K562 (cell line): ENCODE data around the gene KMO. TPM values are rescaled to one million over a fixed set of nuclear protein-coding genes. Genes with fewer than 3 reads are reported as not detected.

ENCODE experiments used
- ATAC-seq: fragments of 200-7000 bp; cut with Tn5 transposase; 3 replicates; pipeline ENCODE4 v1.9.1; 2020; ENCODE audit warnings: moderate library complexity
- BruUV-seq: library from RNA; stranded (reverse); fragments of 400-500 nt; replicated peaks from 2 replicates; lab custom pipeline; 2021; lab: Mats Ljungman, UMichigan
- CTCF ChIA-PET: fragments of 300-600 bp; formaldehyde crosslinking; extraction: SDS; loops from one replicate; lab custom pipeline; 2021; ENCODE audit warnings: low intra/inter-chr PET ratio; lab: Yijun Ruan, JAX
- POLR2A ChIA-PET: fragments of 300-600, 350-650 bp; sonication (Branson Sonifier 250); formaldehyde crosslinking; extraction: SDS; loops from one replicate; lab custom pipeline; 2021; ENCODE audit warnings: antibody characterized with exemption, inconsistent platforms; lab: Yijun Ruan, JAX
- DNase-seq, 4 experiments: peaks; one replicate each; pipeline versions ENCODE4 v3.0.0 to v3.0.0-alpha.2; 2011 to 2018; ENCODE audit warnings: low spot score in 3 of 4, mixed read lengths in 3 of 4; ENCODE audit errors: extremely low read depth in 1 of 4
- FAIRE-seq: peaks from 2 replicates; lab custom pipeline; 2011; peaks lifted over from hg19 to GRCh38; lab: Jason Lieb, UNC
- H2AFZ ChIP-seq: 2 replicates; pipeline ENCODE4 v1.6.0; 2011; ENCODE audit warnings: low read depth, low read length, control low read depth, inconsistent platforms
- H3K27ac ChIP-seq: fragments of 200-600 bp; 3 replicates; pipeline ENCODE4 v1.8.0; 2011; ENCODE audit warnings: low read depth, mild to moderate bottlenecking, control low read depth, inconsistent platforms, low read length, moderate library complexity, mixed read lengths; ENCODE audit errors: extremely low read depth
- H3K27me3 ChIP-seq, 2 experiments: fragments of 300-600 bp in 1 of 2; 2 replicates in 1 of 2; 3 replicates in 1 of 2; pipeline versions ENCODE4 v1.6.0 to v1.8.0; 2011; ENCODE audit warnings: inconsistent platforms in 2 of 2, low read length in 2 of 2, mild to moderate bottlenecking in 1 of 2, mixed read lengths in 1 of 2, moderate library complexity in 1 of 2; ENCODE audit not compliant: control insufficient read depth in 2 of 2, insufficient read depth in 2 of 2
- H3K36me3 ChIP-seq: fragments of 300-600 bp; 3 replicates; pipeline ENCODE4 v1.8.0; 2011; ENCODE audit warnings: mild to moderate bottlenecking, low read length, inconsistent platforms; ENCODE audit not compliant: control insufficient read depth, insufficient read depth
- H3K4me1 ChIP-seq, 2 experiments: fragments of 200-600 bp in 1 of 2; replicated peaks in 1 of 2; 2 replicates in 1 of 2; 3 replicates in 1 of 2; pipeline versions ENCODE4 v1.5.1 to v1.8.0; 2011; ENCODE audit warnings: inconsistent platforms in 2 of 2, low read length in 2 of 2, mild to moderate bottlenecking in 1 of 2, mixed read lengths in 1 of 2, moderate library complexity in 1 of 2; ENCODE audit not compliant: control insufficient read depth in 2 of 2, insufficient read depth in 2 of 2
- H3K4me2 ChIP-seq: 2 replicates; pipeline ENCODE4 v1.6.1; 2011; ENCODE audit warnings: low read length, control low read depth, inconsistent platforms, mixed read lengths; ENCODE audit not compliant: insufficient read depth
- H3K4me3 ChIP-seq: fragments of 200-600 bp; sonication (generic), shearing (Covaris generic); 2 replicates; pipeline ENCODE4 v1.5.1; 2016; ENCODE audit warnings: control low read depth, inconsistent platforms
- H3K79me2 ChIP-seq: fragments of 200-600 bp; 3 replicates; pipeline ENCODE4 v1.8.0; 2011; ENCODE audit warnings: low read length, inconsistent platforms; ENCODE audit not compliant: control insufficient read depth, insufficient read depth
- H3K9ac ChIP-seq, 2 experiments: 2 replicates each; pipeline versions ENCODE4 v1.6.0 to v1.6.1; 2011; ENCODE audit warnings: low read depth in 2 of 2, low read length in 2 of 2, control low read depth in 1 of 2, inconsistent platforms in 1 of 2, mild to moderate bottlenecking in 1 of 2, mixed read lengths in 1 of 2; ENCODE audit not compliant: insufficient read depth in 1 of 2
- H3K9me1 ChIP-seq: one replicate; pipeline ENCODE4 v1.6.0; 2011; ENCODE audit warnings: inconsistent platforms, mild to moderate bottlenecking, low read length, moderate library complexity; ENCODE audit not compliant: control insufficient read depth, insufficient read depth
- H3K9me3 ChIP-seq: replicated peaks from 2 replicates; pipeline ENCODE4 v1.5.1; 2011; ENCODE audit warnings: low read depth, low read length, inconsistent platforms; ENCODE audit not compliant: control insufficient read depth, insufficient read depth
- H4K20me1 ChIP-seq: replicated peaks from 2 replicates; pipeline ENCODE4 v1.6.1; 2011; ENCODE audit warnings: low read length, inconsistent platforms, mixed read lengths; ENCODE audit not compliant: control insufficient read depth, insufficient read depth
- ESRRB ChIP-seq: fragments of 250-450 bp; sonication (Bioruptor Pico); IDR thresholded peaks from 2 replicates; pipeline ENCODE4 v1.5.0; 2020; ENCODE audit warnings: mild to moderate bottlenecking, moderate library complexity, borderline replicate concordance
- HNRNPUL1 ChIP-seq: fragments of 200-400 bp; formaldehyde crosslinking; IDR thresholded peaks from 2 replicates; pipeline ENCODE4 v1.6.1; 2017; ENCODE audit warnings: low read length
- RBM39 ChIP-seq: fragments of 200-400 bp; formaldehyde crosslinking; optimal IDR thresholded peaks from 2 replicates; pipeline ENCODE3; 2018; ENCODE audit warnings: low read depth, low read length
- ZNF449 ChIP-seq: fragments of 250-450 bp; sonication (Bioruptor Pico); IDR thresholded peaks from 2 replicates; pipeline ENCODE4 v1.8.0; 2022; ENCODE audit warnings: moderate library complexity, mild to moderate bottlenecking, inconsistent platforms
- WGBS: fragments of 100-300 bp; shearing (Covaris generic); methylation state at CpG from one replicate; pipeline ENCODE4 v1.1.6; 2016; ENCODE audit warnings: low coverage, mixed read lengths; ENCODE audit not compliant: insufficient coverage; ENCODE audit errors: missing lambda C conversion rate; 5-methylcytosine and 5-hydroxymethylcytosine counted together
- in situ Hi-C: fragments of 300-500 bp; cut with MboI; formaldehyde crosslinking; loops from 4 replicates; pipeline ENCODE4 v1.15.0; 2018; ENCODE audit warnings: inconsistent platforms, mixed read lengths
- intact Hi-C: fragments of 100-400 bp; cut with micrococcal nuclease; formaldehyde crosslinking; loops from 2 replicates; pipeline ENCODE4 v1.14.2; 2022
- polyA plus RNA-seq, 8 experiments: library from polyadenylated mRNA; depleted of rRNA in 4 of 8; stranded (reverse) in 5 of 8; unstranded in 3 of 8; fragments of >200 nt; fragmentation: Nextera tagmentation in 2 of 8; fragmentation: Illumina TruSeq in 1 of 8; extraction: Ambion mirVana in 2 of 8; extraction: Trizol in 1 of 8; gene quantifications; 2 replicates each; pipeline versions ENCODE4 v1.2.1 to v1.2.3, GENCODE V29; 2011 to 2014; ENCODE audit warnings: inconsistent platforms in 1 of 8, missing spikeins in 1 of 8
- total RNA-seq, 7 experiments: library from RNA; depleted of rRNA in 6 of 7; stranded (reverse); fragments of >200 nt in 6 of 7; fragmentation: Illumina TruSeq in 2 of 7; extraction: Trizol in 2 of 7; gene quantifications; 2 replicates each; pipeline versions ENCODE4 v1.2.1 to v1.2.3, GENCODE V29; 2011 to 2021; ENCODE audit warnings: low replicate concordance in 1 of 7
- TF ChIP-seq, protein P1 (sequence below): fragments of 200-800 bp; sonication (Bioruptor generic); IDR thresholded peaks from 2 replicates; pipeline ENCODE4 v1.6.1; 2016; ENCODE audit warnings: missing genetic modification characterization, missing compliant biosample characterization

KMO gene
- total and polyA plus RNA-seq, 9 of the 15 experiments (the other 6 are each of a cell fraction or from before 2014, with no cell fraction given): 0.01 to 0.11 (median 0.01) TPM; not detected in 6

DNA sequence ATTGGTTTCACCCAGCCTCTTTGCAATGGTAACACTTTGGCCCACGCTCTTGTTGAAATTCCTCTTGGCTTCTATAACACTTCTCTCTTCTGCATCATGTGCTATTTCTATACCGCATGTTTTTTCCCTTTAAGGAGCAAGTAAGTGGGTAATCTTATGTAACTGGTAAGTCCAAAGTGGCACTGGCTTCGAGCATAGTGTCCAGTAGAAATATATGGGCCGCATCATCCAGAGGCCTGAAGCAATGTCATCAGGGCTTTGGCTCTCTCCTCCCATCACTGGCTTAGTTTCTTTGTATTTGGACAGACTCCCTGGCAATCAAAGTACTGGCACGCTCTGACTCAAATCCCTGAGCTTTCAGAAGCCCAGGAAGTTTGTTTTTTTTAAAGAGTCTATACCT lies 90.5 kb downstream of the KMO start:
- in situ Hi-C loops: loop anchor here (25.0 kb wide), 1 partner anchor 365 kb away; the partner anchor contains the start of gene MAP1LC3C

More for the DNA sequence above, 90.5 kb downstream of the KMO start:
- DNase-seq (no peak), ATAC-seq (no peak), FAIRE-seq (no peak)
- intact Hi-C loops: no loop called here
- POLR2A ChIA-PET: interaction anchor here (0.7 to 1.6 kb wide), 6 partner anchors 9 to 236 kb away, joined by 3 to 6 read pairs (median 4); no protein-coding TSS in a partner anchor
- Histone ChIP-seq H3K4me2 (no peak overlapping the region), H2AFZ (no peak overlapping the region), H3K36me3 (peaks cover 6% of the 10 kb centered on the region; the same call in 2 of the 3 replicates), H3K27me3 (no peaks in the 10 kb centered on the region), H3K9me1 (no peaks in the 10 kb centered on the region), H3K27ac (no peak overlapping the region), H4K20me1 (no peaks in the 10 kb centered on the region), H3K79me2 (no peaks in the 10 kb centered on the region), H3K9ac (no peak overlapping the region), H3K9me3 (no peaks in the 10 kb centered on the region), H3K4me3 (no peak overlapping the region), H3K4me1 (peaks cover 0 to 4% of the 10 kb centered on the region in 2 experiments; a peak in 1 of 5 replicates)
- 93% methylated on average over 5 of the region's 5 CpGs for WGBS
- BruUV-seq: no TSS peak
- CTCF ChIA-PET: interaction anchor here (0.8 kb wide), 1 partner anchor 92 kb away, joined by 3 read pairs; no protein-coding TSS in a partner anchor
- TF ChIP-seq ZNF449 (CRISPR knock-in tag) (no peak), HNRNPUL1 (no peak), ESRRB (CRISPR knock-in tag) (no peak), RBM39 (no peak)
- TF ChIP-seq, protein P1, sequence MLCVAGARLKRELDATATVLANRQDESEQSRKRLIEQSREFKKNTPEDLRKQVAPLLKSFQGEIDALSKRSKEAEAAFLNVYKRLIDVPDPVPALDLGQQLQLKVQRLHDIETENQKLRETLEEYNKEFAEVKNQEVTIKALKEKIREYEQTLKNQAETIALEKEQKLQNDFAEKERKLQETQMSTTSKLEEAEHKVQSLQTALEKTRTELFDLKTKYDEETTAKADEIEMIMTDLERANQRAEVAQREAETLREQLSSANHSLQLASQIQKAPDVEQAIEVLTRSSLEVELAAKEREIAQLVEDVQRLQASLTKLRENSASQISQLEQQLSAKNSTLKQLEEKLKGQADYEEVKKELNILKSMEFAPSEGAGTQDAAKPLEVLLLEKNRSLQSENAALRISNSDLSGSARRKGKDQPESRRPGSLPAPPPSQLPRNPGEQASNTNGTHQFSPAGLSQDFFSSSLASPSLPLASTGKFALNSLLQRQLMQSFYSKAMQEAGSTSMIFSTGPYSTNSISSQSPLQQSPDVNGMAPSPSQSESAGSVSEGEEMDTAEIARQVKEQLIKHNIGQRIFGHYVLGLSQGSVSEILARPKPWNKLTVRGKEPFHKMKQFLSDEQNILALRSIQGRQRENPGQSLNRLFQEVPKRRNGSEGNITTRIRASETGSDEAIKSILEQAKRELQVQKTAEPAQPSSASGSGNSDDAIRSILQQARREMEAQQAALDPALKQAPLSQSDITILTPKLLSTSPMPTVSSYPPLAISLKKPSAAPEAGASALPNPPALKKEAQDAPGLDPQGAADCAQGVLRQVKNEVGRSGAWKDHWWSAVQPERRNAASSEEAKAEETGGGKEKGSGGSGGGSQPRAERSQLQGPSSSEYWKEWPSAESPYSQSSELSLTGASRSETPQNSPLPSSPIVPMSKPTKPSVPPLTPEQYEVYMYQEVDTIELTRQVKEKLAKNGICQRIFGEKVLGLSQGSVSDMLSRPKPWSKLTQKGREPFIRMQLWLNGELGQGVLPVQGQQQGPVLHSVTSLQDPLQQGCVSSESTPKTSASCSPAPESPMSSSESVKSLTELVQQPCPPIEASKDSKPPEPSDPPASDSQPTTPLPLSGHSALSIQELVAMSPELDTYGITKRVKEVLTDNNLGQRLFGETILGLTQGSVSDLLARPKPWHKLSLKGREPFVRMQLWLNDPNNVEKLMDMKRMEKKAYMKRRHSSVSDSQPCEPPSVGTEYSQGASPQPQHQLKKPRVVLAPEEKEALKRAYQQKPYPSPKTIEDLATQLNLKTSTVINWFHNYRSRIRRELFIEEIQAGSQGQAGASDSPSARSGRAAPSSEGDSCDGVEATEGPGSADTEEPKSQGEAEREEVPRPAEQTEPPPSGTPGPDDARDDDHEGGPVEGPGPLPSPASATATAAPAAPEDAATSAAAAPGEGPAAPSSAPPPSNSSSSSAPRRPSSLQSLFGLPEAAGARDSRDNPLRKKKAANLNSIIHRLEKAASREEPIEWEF (CRISPR knock-in tag): no peak
